Left forelimb (tissue), 1 donor: Measurements from ENCODE around the gene SLC41A1.
"Not testable (repeated sequence)": the region's sequence is repeated elsewhere in the genome, so short reads cannot be mapped to it uniquely, and the experiment has no call there.

Experiments used
- DNase-seq: peaks from one replicate; pipeline ENCODE4 v3.0.0-alpha.2; 2018; ENCODE audit warnings: low spot score

The SLC41A1 gene

GRCh38 chr1:205812878-205813754, at the start of gene SLC41A1:
Gene SLC41A1 (minus strand): TSS chr1:205813198. CDS start chr1:205810441, 2,757 bp downstream.
- peak; percentile 96 for DNase-seq

- DNase-seq: no peak
These were observed 48.5 kb upstream of the SLC41A1 start for GRCh38 chr1:205861540-205861939.

DNA sequence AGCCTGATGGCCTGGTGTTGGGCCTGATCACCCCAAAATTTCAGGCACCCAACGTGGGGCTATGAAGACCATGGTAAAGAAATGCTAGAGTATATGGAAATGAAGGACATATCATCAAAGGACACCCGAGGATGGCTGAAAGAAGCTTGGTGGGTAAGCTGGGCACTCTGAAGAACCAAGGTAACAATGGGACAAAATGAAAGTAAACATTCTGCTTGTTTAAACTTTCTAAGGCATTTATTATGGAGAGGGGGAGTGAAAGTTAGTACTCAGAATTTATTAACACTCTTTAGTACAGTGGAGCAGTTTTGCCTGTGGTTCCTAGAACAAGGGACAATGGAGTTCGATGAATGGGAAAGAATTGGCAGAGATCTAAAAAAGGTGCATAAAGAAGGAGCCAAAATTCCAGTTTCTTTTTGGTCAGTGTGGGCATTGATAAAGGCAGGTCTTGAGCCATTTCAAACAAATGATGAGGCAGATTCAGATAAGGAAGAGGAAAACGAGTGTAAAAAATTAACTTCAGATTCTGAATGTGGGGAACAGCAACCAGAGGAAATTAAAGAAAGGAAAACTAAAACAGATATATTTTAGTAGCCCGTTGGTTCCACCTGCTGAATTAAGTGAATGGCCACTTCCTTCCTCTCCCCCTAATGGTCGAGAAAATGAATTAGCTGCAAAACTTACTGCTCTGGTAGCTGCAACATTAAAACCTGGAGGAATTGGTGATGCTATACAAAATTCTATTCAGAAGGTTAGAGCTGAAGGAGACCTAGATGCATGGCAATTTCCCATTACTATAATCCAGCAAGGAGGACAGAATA, 45.4 kb upstream of the SLC41A1 start:
- no peak for DNase-seq

- DNase-seq: not testable (repeated sequence)
These were observed 44.5 kb upstream of the SLC41A1 start for GRCh38 chr1:205857501-205857900.

- no peak for DNase-seq
These were observed 43.4 kb upstream of the SLC41A1 start for GRCh38 chr1:205856433-205856832.

DNA sequence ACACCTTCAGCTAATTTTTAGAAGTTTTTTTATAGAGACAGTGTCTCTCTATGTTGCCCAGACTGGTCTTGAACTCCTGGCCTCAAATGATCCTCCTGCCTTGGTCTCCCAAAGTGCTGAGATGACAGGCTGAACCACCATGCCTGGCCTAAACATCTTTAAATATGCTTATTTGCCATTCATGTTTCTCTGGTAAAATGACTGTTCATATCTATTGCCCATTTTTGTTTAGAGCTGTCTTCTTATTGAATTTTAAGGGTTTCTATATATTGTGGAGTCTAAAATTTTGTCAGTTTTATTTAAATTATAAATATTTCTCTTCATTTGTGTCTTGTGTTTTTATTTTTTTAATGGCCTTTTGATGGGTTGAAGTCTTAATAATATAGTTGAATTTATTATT, 40.0 kb upstream of the SLC41A1 start:
- DNase-seq: no peak

DNA sequence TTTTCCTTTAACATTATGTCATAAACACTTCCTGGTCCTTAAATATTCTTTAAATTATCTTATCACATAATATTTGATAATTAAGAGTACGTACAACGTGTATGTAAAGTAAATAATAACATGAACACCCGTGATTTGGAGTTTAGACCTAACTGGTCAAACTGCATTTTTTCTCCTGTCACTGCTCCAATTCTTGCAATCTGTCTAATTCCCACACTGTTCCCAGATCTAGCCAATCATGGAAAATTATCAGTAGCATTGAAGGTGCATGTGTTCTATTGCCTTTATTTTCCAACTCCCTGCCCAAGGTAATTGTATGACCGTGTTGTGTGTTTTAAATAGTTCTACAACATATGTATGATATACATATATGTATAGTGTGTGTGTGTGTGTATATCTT, 39.0 kb upstream of the SLC41A1 start:
- DNase-seq: no peak

DNA sequence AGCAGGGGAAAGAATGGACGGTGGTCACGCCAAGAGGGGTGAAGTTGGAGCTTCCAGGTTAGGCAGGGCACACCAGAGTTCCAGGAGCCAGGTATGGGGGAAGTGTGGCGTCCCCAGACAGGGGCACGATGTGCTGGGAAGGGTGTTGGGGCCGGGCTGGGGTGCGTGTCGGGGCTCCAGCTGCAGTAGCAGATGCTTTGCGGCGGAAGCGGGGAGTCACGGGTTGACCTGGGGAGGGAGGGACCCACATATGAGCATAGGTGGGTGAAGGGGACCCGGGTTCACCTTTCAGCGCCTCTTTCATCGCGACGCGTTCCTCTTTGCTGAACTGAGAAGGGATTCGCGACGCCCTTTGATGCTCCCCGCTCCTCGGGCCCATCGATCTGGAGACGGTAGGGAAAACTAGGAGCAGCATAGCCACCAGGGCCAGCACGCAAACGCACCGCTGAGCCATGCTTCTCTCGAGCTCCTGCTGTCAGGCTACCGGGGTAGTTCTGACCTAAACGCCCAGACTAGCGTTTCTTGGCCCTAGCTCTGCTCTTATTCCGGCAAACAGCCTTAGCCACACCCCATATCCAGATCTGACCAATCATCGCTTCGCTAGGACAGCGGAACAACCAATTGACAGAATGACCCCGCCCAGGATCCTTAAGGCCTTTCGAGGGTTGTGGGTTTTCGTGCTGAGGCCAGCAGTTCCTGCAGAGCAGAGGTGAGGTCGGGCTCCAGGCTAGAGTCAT, 36.8 kb upstream of the SLC41A1 start, which contains the start of gene PM20D1:
Gene PM20D1, minus strand, starts transcription at position 514 of the 737 bp plus-strand sequence. Its CDS starts 60 bp downstream, at position 454.
- no peak for DNase-seq

- no peak for DNase-seq
These were observed 30.2 kb upstream of the SLC41A1 start for GRCh38 chr1:205843036-205843859.

DNA sequence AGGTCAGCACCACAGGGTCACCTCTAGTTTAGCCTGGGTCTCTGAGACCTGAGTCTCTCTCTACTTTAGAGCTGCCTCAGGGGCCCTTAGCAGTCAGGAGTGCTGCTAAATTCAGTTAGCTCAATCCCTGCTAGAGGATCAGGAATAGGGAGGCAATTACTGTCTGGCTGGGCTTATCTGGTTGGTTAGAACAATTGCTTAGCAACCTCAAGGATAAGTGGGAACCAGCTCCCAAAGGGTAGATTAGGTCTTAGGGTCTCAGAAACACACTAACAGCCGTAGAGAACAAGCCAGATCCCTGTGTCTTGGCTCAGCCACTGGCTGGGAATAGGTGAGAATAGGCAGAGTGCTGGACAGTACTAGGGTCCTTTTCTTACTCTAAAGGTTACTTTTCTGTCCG, 29.2 kb upstream of the SLC41A1 start:
- DNase-seq: no peak

DNA sequence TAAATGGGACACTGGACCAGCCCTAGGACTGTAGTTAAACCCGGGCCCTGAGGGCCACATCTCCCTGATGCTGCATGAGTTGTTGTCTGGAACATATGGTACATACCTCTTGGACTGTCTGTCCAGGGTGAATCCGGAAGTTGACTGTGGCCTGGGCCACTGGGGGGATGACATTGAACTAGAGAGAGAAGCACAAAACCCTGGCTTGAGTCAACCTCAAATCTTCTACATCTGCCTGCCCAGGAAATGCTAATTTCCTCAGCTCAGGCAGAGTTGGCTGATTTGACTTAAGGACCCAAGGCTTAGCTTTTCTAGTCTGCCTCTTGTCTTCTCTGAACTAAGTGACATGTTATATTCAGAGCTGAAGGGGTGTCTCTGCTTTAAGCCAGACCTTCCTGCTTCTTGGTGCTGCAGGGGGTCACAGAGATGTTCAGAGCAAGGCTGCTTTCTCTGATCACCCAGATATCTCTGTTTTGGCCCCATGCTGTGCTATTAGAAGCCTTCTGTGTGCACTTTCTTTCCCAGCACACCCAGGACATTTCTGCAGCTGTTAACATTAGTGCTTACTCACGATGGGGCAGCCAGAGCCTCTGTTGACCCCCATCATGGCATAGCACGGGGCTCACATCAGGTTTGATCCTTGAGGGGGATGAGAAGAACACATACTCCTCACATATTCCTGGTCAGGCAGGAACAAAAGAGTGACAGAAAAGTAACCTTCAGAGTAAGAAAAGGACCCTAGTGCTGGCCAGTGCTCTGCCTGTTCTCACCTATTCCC, 27.3 kb upstream of the SLC41A1 start:
- no peak for DNase-seq

DNA sequence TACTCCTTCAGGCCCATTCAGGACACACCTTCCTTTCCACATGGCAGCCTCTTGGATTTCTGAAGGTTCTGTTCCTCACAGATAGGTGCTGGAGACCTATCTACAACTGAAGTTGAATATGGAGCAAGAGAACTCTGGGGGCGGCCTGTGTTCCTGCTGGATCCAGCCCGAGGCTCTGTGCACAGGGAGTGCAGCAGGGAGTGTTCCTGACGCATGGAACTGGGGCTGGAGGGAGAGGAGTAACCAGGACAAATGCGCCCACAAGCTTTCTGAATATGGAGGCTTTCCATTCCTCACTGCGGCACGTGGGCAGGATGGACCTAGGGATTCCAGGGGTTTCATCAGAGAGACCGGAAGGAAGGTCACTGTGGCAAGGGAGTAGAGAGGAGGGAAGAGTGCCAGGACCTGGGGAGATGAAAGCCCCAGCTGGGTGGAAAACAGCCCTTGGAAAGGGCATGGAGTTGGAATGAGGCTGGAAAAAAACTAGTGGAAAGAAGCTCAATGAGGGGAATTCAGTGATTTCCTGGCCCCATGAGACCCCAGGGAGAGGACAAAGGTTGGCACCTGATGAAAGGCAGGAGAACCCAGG, 24.5 kb upstream of the SLC41A1 start:
- no peak for DNase-seq

DNA sequence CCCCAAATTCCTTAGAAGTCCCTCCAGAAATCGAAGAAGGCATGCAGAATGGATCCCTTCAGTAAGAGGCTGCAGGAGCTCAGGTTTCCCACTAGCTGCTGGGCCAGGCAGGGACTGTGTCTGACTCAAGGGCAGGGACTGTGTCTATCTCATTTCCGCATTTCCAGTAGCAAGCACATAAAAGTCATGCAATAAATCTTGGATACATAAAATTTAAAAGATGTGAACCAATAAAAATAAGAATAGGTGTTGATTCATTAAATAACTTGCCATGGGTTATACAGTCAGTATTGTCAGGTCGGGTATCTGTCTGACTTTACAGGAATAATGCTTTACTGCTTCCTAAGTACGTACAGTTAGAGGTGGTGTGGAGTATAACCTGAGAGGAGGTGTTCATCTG, 21.8 kb upstream of the SLC41A1 start:
- no peak for DNase-seq

GRCh38 chr1:205832326-205832751, 19.3 kb upstream of the SLC41A1 start:
- DNase-seq: no peak

DNA sequence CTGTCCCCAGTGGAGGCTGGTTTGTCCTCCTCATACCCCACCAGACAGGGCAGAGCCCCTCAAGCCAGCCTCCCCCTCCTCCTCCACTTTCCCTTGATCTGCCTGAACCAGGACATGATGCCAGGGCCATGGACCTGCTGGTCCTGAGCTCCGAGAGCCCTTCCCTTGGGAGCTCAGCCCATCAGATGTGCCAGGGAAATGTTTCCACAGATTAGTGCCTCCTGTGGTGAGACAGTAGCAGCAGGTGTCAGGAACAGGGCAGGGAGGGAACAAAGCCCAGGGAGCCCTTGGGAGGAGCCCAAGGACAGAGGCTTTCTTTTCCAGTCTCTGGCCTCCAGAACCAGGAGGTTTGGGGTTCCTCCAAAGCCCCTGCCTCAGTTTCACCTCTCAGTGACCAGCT, 14.6 kb upstream of the SLC41A1 start:
- no peak for DNase-seq

DNA sequence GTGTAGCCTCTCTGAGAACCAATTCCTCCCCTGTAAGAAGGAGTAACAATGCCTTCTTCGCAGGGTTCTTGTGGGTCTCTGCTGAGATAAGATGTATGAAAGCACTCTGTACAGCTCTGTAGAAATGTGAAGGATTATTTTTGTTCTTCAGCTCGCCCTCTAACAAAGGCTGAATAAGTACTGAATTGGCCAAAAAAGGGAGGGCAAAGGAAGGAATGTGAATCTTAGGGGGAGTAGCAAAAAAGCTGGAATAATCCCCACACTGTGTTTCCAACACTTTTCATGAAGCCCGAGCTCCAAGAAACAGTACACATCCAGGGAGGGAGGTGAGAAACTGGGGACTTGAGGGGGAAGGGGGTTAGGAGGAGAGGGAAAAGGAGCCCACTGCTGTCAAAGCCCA, 14.0 kb upstream of the SLC41A1 start:
- DNase-seq: no peak

DNA sequence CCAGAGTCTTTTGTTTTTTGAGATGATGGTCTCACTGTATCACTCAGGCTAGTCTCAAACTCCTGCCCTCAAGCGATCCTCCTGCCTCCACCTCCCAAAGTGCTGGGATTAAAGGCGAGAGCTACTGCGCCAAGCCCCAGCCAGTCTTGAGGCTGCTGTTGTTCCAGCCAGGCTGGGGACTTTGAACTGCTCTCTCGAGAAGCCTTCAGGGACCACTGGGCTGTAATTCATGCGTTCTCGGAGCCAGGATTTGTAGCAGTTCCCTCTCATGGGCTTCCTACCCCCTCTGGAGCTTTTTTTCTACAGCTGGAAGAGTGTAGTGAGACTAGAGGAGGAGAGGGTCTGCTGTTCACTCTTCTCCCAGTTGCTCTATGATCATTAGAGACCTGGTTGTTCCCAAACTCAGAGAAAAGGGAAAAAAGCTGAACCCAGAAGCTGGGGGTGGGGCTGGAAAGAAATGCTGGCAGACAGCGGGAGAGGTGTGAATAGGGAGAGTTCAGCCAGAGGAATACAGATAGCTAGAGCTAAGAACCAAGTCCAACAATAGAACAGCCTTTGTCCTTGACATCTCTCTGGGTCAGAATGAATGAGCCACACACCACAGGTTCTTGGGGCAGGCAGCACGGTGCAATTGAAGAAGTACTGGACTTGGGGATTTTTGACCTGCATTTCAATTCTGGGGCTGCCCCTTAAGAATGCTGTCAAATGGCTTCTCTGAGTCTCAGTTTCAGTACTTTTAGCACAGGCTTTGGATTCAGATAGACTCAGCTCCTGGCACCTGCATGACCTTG, 13.2 kb upstream of the SLC41A1 start:
- DNase-seq: no peak

GRCh38 chr1:205824180-205824579, 11.2 kb upstream of the SLC41A1 start:
- DNase-seq: no peak

GRCh38 chr1:205823260-205823659, 10.3 kb upstream of the SLC41A1 start:
- DNase-seq: not testable (repeated sequence)
